NT2/D1 (cell line): Measurements from ENCODE around the gene ZNF326.

Source experiments
- SUZ12 ChIP-seq: IDR thresholded peaks from 2 replicates; pipeline ENCODE4 v1.6.1; 2011; ENCODE audit not compliant: insufficient read length, insufficient read depth; ENCODE audit errors: extremely low read depth
- ZNF274 ChIP-seq: IDR thresholded peaks from 2 replicates; pipeline ENCODE4 v1.6.1; 2011; ENCODE audit warnings: mild to moderate bottlenecking, low read depth, low read length

DNA sequence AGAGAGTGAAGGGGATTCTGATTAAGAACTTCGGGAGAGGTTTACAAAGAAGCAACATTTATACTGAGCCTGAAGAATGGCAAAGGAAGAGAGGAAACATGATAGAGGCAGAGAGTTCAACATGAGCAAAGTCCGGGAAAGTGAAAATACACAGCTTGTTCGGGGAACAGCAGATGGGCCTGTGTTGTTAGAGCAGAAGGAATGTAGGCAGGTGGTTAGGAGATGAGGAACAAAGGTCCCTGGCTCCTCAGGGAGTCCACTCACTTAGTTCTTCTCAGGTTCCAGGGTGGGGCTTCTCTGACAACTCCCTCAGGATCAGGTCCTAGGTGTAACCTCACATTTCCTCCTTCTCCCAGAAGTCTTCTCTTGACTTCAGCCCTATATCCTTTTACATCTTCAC lies 5.1 kb upstream of the ZNF326 start:
- TF ChIP-seq SUZ12 (no peak), ZNF274 (no peak)
